Measurements from ENCODE around the gene GJA4.

DNA sequence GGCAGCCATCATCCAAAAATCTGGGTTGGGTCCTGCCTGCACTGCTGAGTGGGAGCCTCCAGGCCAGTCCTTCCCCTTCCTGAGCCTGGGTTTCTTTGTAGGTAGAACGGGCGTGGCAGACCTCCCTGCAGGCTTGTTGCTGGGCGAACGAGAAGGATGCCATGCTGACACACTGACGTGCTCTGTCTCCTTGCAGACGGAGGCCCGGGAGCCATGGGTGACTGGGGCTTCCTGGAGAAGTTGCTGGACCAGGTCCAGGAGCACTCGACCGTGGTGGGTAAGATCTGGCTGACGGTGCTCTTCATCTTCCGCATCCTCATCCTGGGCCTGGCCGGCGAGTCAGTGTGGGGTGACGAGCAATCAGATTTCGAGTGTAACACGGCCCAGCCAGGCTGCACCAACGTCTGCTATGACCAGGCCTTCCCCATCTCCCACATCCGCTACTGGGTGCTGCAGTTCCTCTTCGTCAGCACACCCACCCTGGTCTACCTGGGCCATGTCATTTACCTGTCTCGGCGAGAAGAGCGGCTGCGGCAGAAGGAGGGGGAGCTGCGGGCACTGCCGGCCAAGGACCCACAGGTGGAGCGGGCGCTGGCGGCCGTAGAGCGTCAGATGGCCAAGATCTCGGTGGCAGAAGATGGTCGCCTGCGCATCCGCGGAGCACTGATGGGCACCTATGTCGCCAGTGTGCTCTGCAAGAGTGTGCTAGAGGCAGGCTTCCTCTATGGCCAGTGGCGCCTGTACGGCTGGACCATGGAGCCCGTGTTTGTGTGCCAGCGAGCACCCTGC lies 1.4 kb downstream of the GJA4 start:
- no peak for TF ChIP-seq MAX (IDR thresholded peaks at IDR 0.05; ENCODE audit: insufficient read depth, insufficient read length)
- TF ChIP-seq FOS (IDR thresholded peaks at IDR 0.05; ENCODE audit: borderline replicate concordance, insufficient read depth, low read length), result no peak
- no peak for TF ChIP-seq CTCF (IDR thresholded peaks at IDR 0.05; ENCODE audit: extremely low read depth in 1 of 2, insufficient read depth in 1 of 2, low read depth in 1 of 2, low read length in 2 of 2)
- no peak for TF ChIP-seq JUN (IDR thresholded peaks at IDR 0.05; ENCODE audit: borderline replicate concordance, insufficient read depth, insufficient read length, low read depth)
